Measurements from ENCODE around the gene MACROD2. TPM values are rescaled to one million over a fixed set of nuclear protein-coding genes. Genes with fewer than 3 reads are reported as not detected.

MACROD2 gene
- total and polyA plus RNA-seq, 2 of the 4 experiments (the other 2 are of a cell fraction) = not detected

- Histone ChIP-seq H3K79me1 (ENCODE audit: low read depth in 1 of 2, low read length in 2 of 2) (no peaks in the 10 kb centered on the region), H3K14ac (replicated peaks; ENCODE audit: low read depth, low read length) (no peak overlapping the region), H3K23ac (ENCODE audit: low read depth, low read length) (no peak overlapping the region), H3K27ac (ENCODE audit: insufficient read depth, low read length) (no peak overlapping the region), H3K9me3 (ENCODE audit: control insufficient read depth, insufficient read depth, low read length) (peaks cover 12% of the 10 kb centered on the region), H4K91ac (ENCODE audit: insufficient read depth, low read depth, low read length) (no peak overlapping the region), H3K9ac (ENCODE audit: low read depth, low read length) (no peak overlapping the region), H3K4me1 (ENCODE audit: control insufficient read depth, insufficient read depth, low read length) (no peaks in the 10 kb centered on the region), H3K18ac (ENCODE audit: low read depth, low read length) (no peak overlapping the region), H2BK5ac (ENCODE audit: low read depth, low read length, poor library complexity, severe bottlenecking) (no peak overlapping the region), H4K8ac (ENCODE audit: low read depth in 2 of 2, low read length in 2 of 2) (no peak overlapping the region), H3K9me1 (ENCODE audit: insufficient read depth, low read length) (no peaks in the 10 kb centered on the region), H3K4ac (ENCODE audit: low read depth, low read length) (no peak overlapping the region), H2AFZ (replicated peaks; ENCODE audit: low read length, poor library complexity) (no peak overlapping the region), H2BK20ac (ENCODE audit: low read depth, low read length) (no peak overlapping the region), H3K4me3 (ENCODE audit: insufficient read depth, low read depth, low read length) (no peak overlapping the region), H2BK120ac (ENCODE audit: low read depth, low read length) (no peak overlapping the region), H2AK5ac (ENCODE audit: low read depth, low read length) (no peak overlapping the region), H4K5ac (ENCODE audit: low read depth, low read length) (no peak overlapping the region), H3K4me2 (ENCODE audit: low read depth, low read length) (no peak overlapping the region), H4K20me1 (ENCODE audit: insufficient read depth, low read length) (no peaks in the 10 kb centered on the region), H2AK9ac (replicated peaks; ENCODE audit: low read depth, low read length, poor library complexity) (no peak overlapping the region), H3K56ac (ENCODE audit: extremely low read depth, insufficient read depth, low read length) (no peak overlapping the region), H2BK15ac (ENCODE audit: low read depth, low read length) (no peak overlapping the region), H3K36me3 (ENCODE audit: control insufficient read depth, insufficient read depth, low read length) (no peaks in the 10 kb centered on the region), H3K27me3 (ENCODE audit: control insufficient read depth, insufficient read depth, low read length) (no peaks in the 10 kb centered on the region)
- BruUV-seq (replicated peaks) = no TSS peak
- ChIA-PET POLR2A (ENCODE audit: unreplicated experiment) (no interaction called here), CTCF (no interaction called here)
- dilution Hi-C loops (cut with HindIII; ENCODE audit: low sequenced_read_pairs, unreplicated experiment) = no loop called here
- no peak for DNase-seq
- no CpG with 5 or more reads among the region's 2 CpGs for WGBS, 2 experiments (ENCODE audit: extremely low coverage in 2 of 2, insufficient read length in 1 of 2)
- ATAC-seq (ENCODE audit: low read depth) = no peak
- intact Hi-C loops (cut with micrococcal nuclease) = no loop called here
- in situ Hi-C loops (cut with MboI; ENCODE audit: low sequenced_read_pairs) = no loop called here
- TF ChIP-seq BHLHE40 (IDR thresholded peaks at IDR 0.05; ENCODE audit: low read depth, low read length) = no peak
- TF ChIP-seq POLR2A (IDR thresholded peaks at IDR 0.05; ENCODE audit: low read depth, low read length) = no peak
- TF ChIP-seq CTCF (conservative IDR thresholded peaks at IDR 0.05; ENCODE audit: low read depth, low read length) = no peak
- TF ChIP-seq NFE2L2 (IDR thresholded peaks at IDR 0.05; ENCODE audit: low read depth, low read length) = no peak
- TF ChIP-seq MAZ (IDR thresholded peaks at IDR 0.05; ENCODE audit: borderline replicate concordance, low read depth, low read length) = no peak
- TF ChIP-seq RCOR1 (IDR thresholded peaks at IDR 0.05; ENCODE audit: insufficient replicate concordance, low read length) = no peak
These were observed 1890.9 kb downstream of the MACROD2 start for GRCh38 chr20:15886250-15886649.

All from IMR-90 (cell line).